H1 (cell line): ENCODE data around the gene BANF1. TPM values are rescaled to one million over a fixed set of nuclear protein-coding genes. Genes with fewer than 3 reads are reported as not detected.
"Not testable (repeated sequence)": the region's sequence is repeated elsewhere in the genome, so short reads cannot be mapped to it uniquely, and the experiment has no call there.

ENCODE experiments used
- CTCF ChIA-PET: fragments of 300-600 bp; sonication (Branson Sonifier 250); formaldehyde crosslinking; loops from one replicate; lab custom pipeline; 2021; ENCODE audit not compliant: partially characterized antibody; lab: Charles Lee
- POLR2A ChIA-PET: fragments of 300-600 bp; sonication (Branson Sonifier 250); formaldehyde crosslinking; loops from one replicate; lab custom pipeline; 2021; ENCODE audit warnings: inconsistent platforms; ENCODE audit not compliant: partially characterized antibody; lab: Charles Lee
- DNase-seq, 2 experiments: peaks; one replicate each; pipeline versions ENCODE4 v3.0.0 to v3.0.0-alpha.2; 2010 to 2022; ENCODE audit warnings: low spot score in 2 of 2, low read depth in 1 of 2, mixed read lengths in 1 of 2
- FAIRE-seq: peaks from 2 replicates; lab custom pipeline; 2011; peaks lifted over from hg19 to GRCh38; lab: Jason Lieb, UNC
- H2AFZ ChIP-seq: 2 replicates; pipeline ENCODE4 v1.8.1; 2012; ENCODE audit warnings: low read length, inconsistent platforms
- H2AK5ac ChIP-seq: 2 replicates; pipeline ENCODE4 v1.6.1; 2013; ENCODE audit warnings: low read depth, low read length
- H2BK120ac ChIP-seq: replicated peaks from 2 replicates; pipeline ENCODE3; 2013; ENCODE audit warnings: low read depth, low read length, inconsistent platforms
- H2BK12ac ChIP-seq: 2 replicates; pipeline ENCODE4 v1.6.1; 2013; ENCODE audit warnings: low read depth, low read length
- H2BK15ac ChIP-seq: 2 replicates; pipeline ENCODE4 v1.6.1; 2013; ENCODE audit warnings: low read length
- H2BK20ac ChIP-seq: 2 replicates; pipeline ENCODE4 v1.6.1; 2013; ENCODE audit warnings: low read length
- H2BK5ac ChIP-seq: 2 replicates; pipeline ENCODE4 v1.6.1; 2013; ENCODE audit warnings: low read depth, low read length
- H3K14ac ChIP-seq: 2 replicates; pipeline ENCODE4 v1.6.1; 2013; ENCODE audit warnings: inconsistent platforms; ENCODE audit not compliant: insufficient read length
- H3K18ac ChIP-seq: 2 replicates; pipeline ENCODE4 v1.6.1; 2013; ENCODE audit warnings: low read length; ENCODE audit errors: extremely low read depth
- H3K23ac ChIP-seq: 2 replicates; pipeline ENCODE4 v1.6.1; 2013; ENCODE audit warnings: inconsistent platforms; ENCODE audit not compliant: insufficient read length
- H3K23me2 ChIP-seq: 2 replicates; pipeline ENCODE4 v1.6.1; 2013; ENCODE audit warnings: low read depth, low read length
- H3K27ac ChIP-seq: 2 replicates; pipeline ENCODE4 v1.6.1; 2011; ENCODE audit warnings: low read depth, low read length, inconsistent platforms
- H3K27me3 ChIP-seq, 4 experiments: replicated peaks in 1 of 4; 1 replicate in 1 of 4; 2 replicates in 3 of 4; pipeline versions ENCODE4 v1.6.1 to v1.8.1; 2011 to 2013; ENCODE audit warnings: low read length in 3 of 4, mild to moderate bottlenecking in 3 of 4, inconsistent platforms in 2 of 4, mixed read lengths in 2 of 4, moderate library complexity in 1 of 4; ENCODE audit not compliant: control insufficient read depth in 3 of 4, insufficient read depth in 3 of 4; ENCODE audit errors: extremely low read depth in 1 of 4
- H3K36me3 ChIP-seq, 4 experiments: 2 replicates each; pipeline versions ENCODE4 v1.6.1 to v1.8.1; 2011 to 2013; ENCODE audit warnings: mild to moderate bottlenecking in 4 of 4, low read length in 3 of 4, moderate library complexity in 2 of 4, control low read depth in 1 of 4, inconsistent platforms in 1 of 4; ENCODE audit not compliant: insufficient read depth in 4 of 4, control insufficient read depth in 2 of 4
- H3K4ac ChIP-seq: replicated peaks from 2 replicates; pipeline ENCODE3; 2013; ENCODE audit warnings: low read length, low read depth, mixed read lengths, inconsistent platforms; ENCODE audit not compliant: insufficient read length
- H3K4me1 ChIP-seq, 4 experiments: replicated peaks in 1 of 4; 1 replicate in 1 of 4; 2 replicates in 3 of 4; pipeline versions ENCODE4 v1.6.1 to v1.8.1; 2011 to 2013; ENCODE audit warnings: low read length in 3 of 4, inconsistent platforms in 2 of 4, mixed read lengths in 1 of 4; ENCODE audit not compliant: insufficient read depth in 4 of 4, control insufficient read depth in 3 of 4
- H3K4me2 ChIP-seq, 2 experiments: 2 replicates each; pipeline versions ENCODE4 v1.6.1 to v1.8.1; 2011 to 2013; ENCODE audit warnings: low read depth in 2 of 2, low read length in 2 of 2, control low read depth in 1 of 2, inconsistent platforms in 1 of 2, mild to moderate bottlenecking in 1 of 2; ENCODE audit not compliant: insufficient read depth in 1 of 2
- H3K4me3 ChIP-seq, 4 experiments: fragments of 200-600, 300-600 bp in 1 of 4; sonication (generic), shearing (Covaris generic), sonication (Bioruptor Twin) in 1 of 4; 2 replicates each; pipeline versions ENCODE4 v1.5.1 to v1.8.1; 2011 to 2016; ENCODE audit warnings: low read length in 4 of 4, low read depth in 3 of 4, control low read depth in 2 of 4, inconsistent platforms in 2 of 4, mild to moderate bottlenecking in 2 of 4, mixed read lengths in 1 of 4, moderate library complexity in 1 of 4; ENCODE audit not compliant: insufficient read depth in 2 of 4; ENCODE audit errors: extremely low read depth in 1 of 4
- H3K56ac ChIP-seq: replicated peaks from 2 replicates; pipeline ENCODE3; 2013; ENCODE audit warnings: low read depth, mild to moderate bottlenecking, mixed read lengths, low read length, inconsistent platforms; ENCODE audit not compliant: insufficient read length
- H3K79me1 ChIP-seq: 2 replicates; pipeline ENCODE4 v1.6.1; 2013; ENCODE audit warnings: low read depth, low read length, control low read depth
- H3K79me2 ChIP-seq, 2 experiments: 2 replicates each; pipeline versions ENCODE4 v1.6.1 to v1.8.1; 2012 to 2013; ENCODE audit warnings: low read length in 2 of 2, mild to moderate bottlenecking in 2 of 2, inconsistent platforms in 1 of 2; ENCODE audit not compliant: insufficient read depth in 2 of 2, control insufficient read depth in 1 of 2
- H3K9ac ChIP-seq, 4 experiments: replicated peaks in 1 of 4; 1 replicate in 1 of 4; 2 replicates in 3 of 4; pipeline versions ENCODE4 v1.6.1 to v1.8.1; 2011 to 2013; ENCODE audit warnings: low read depth in 3 of 4, low read length in 3 of 4, control low read depth in 2 of 4, mild to moderate bottlenecking in 2 of 4, moderate library complexity in 2 of 4, inconsistent platforms in 1 of 4; ENCODE audit errors: extremely low read depth in 1 of 4
- H3K9me3 ChIP-seq, 2 experiments: 2 replicates each; pipeline versions ENCODE4 v1.6.1 to v1.8.1; 2012 to 2013; ENCODE audit warnings: mild to moderate bottlenecking in 2 of 2, moderate library complexity in 2 of 2, control low read depth in 1 of 2, inconsistent platforms in 1 of 2, low read depth in 1 of 2, low read length in 1 of 2, mixed read lengths in 1 of 2; ENCODE audit not compliant: insufficient read depth in 2 of 2
- H4K20me1 ChIP-seq, 2 experiments: replicated peaks in 1 of 2; 2 replicates each; pipeline versions ENCODE3 to v1.8.1; 2011 to 2013; ENCODE audit warnings: inconsistent platforms in 2 of 2, low read length in 2 of 2, mild to moderate bottlenecking in 1 of 2; ENCODE audit not compliant: insufficient read depth in 2 of 2, control insufficient read depth in 1 of 2
- H4K5ac ChIP-seq: 2 replicates; pipeline ENCODE4 v1.6.1; 2013; ENCODE audit warnings: low read length, low read depth, mixed read lengths, inconsistent platforms; ENCODE audit not compliant: insufficient read length
- H4K8ac ChIP-seq: 2 replicates; pipeline ENCODE4 v1.8.0; 2013; ENCODE audit warnings: mild to moderate bottlenecking, moderate library complexity, low read length, inconsistent platforms; ENCODE audit not compliant: insufficient read depth; ENCODE audit errors: extremely low read depth
- H4K91ac ChIP-seq: replicated peaks from 2 replicates; pipeline ENCODE3; 2013; ENCODE audit warnings: low read length, mixed read lengths, inconsistent platforms; ENCODE audit not compliant: insufficient read length
- USF2 ChIP-seq: IDR thresholded peaks from 2 replicates; pipeline ENCODE4 v1.6.1; 2011; ENCODE audit warnings: low read length, improper control_type of control experiment
- WGBS, 2 experiments: shearing (Covaris generic) in 1 of 2; methylation state at CpG; one replicate each; pipeline versions ENCODE4 v1.1.6 to v1.1.7; 2013 to 2015; ENCODE audit warnings: low lambda C conversion rate in 2 of 2, mixed read lengths in 2 of 2, inconsistent platforms in 1 of 2, low coverage in 1 of 2, missing lambda C conversion rate in 1 of 2; ENCODE audit not compliant: insufficient replicate concordance in 2 of 2, insufficient coverage in 1 of 2, insufficient read length in 1 of 2; ENCODE audit errors: extremely low coverage in 1 of 2, missing lambda C conversion rate in 1 of 2; 5-methylcytosine and 5-hydroxymethylcytosine counted together
- polyA plus RNA-seq, 7 experiments: library from polyadenylated mRNA; depleted of rRNA in 3 of 7; stranded (reverse) in 5 of 7; unstranded in 2 of 7; fragments of >200 nt in 5 of 7; fragments of 200-250 nt in 2 of 7; gene quantifications; 1 replicate in 5 of 7; 2 replicates in 1 of 7; 4 replicates in 1 of 7; pipeline versions ENCODE4 v1.2.1 to v1.2.3, GENCODE V29; 2011 to 2013; ENCODE audit warnings: missing spikeins in 2 of 7, mixed read lengths in 2 of 7
- total RNA-seq: library from RNA; stranded (reverse); fragmentation: NEBNext Ultra II Directional; extraction: Animal tissue kit (Norgen Biotek cat#: 25700); gene quantifications from 2 replicates; pipeline ENCODE4 v1.2.1, GENCODE V29; 2021

BANF1 gene
- total and polyA plus RNA-seq, 2 of the 8 experiments (the other 6 are each of a cell fraction or from before 2014, with no cell fraction given), result 330 to 467 TPM

- TF ChIP-seq USF2, result peak; percentile 28; the same call in 1 of the 2 replicates
These were observed 20.3 kb downstream of the BANF1 start (continued) for GRCh38 chr11:66022401-66023185.

GRCh38 chr11:66023186-66023440 is 20.8 kb downstream of the BANF1 start:
- not testable (repeated sequence) for H3K4ac ChIP-seq, H2BK120ac ChIP-seq, H4K5ac ChIP-seq, H3K56ac ChIP-seq, H3K79me1 ChIP-seq, H4K20me1 ChIP-seq, H3K4me3 ChIP-seq, H3K23me2 ChIP-seq, H3K36me3 ChIP-seq, H2BK20ac ChIP-seq, H2BK5ac ChIP-seq, H3K4me2 ChIP-seq, H3K23ac ChIP-seq, H3K18ac ChIP-seq, H3K9ac ChIP-seq, DNase-seq, H2AFZ ChIP-seq, H4K8ac ChIP-seq, H2AK5ac ChIP-seq, H3K79me2 ChIP-seq, H3K9me3 ChIP-seq, FAIRE-seq, H2BK15ac ChIP-seq, H3K27ac ChIP-seq, H3K4me1 ChIP-seq, H4K91ac ChIP-seq, H3K14ac ChIP-seq
- ChIA-PET CTCF (interaction anchor here (1.0 to 4.1 kb wide), 18 partner anchors 10 to 171 kb away, joined by 3 to 39 read pairs (median 9); partner anchors contain the start of genes BANF1, CST6, CTSW and EIF1AD), POLR2A (interaction anchor here (1.7 kb wide), 1 partner anchor 21 kb away, joined by 6 read pairs; the partner anchor contains the start of genes BANF1 and EIF1AD)
- WGBS, 2 experiments, result 88% methylated on average over 4 of the region's 5 CpGs; no CpG with 5 or more reads in 1 of the 2 experiments
- Histone ChIP-seq H2BK12ac (peak overlapping the region; percentile 39; the same call in 1 of the 2 replicates), H3K27me3 (peaks cover 0 to 18% (median 5%) of the 10 kb centered on the region in 4 experiments; a peak in 4 of 7 replicates)
